ENCODE data around the gene SEMA4D. TPM values are rescaled to one million over a fixed set of nuclear protein-coding genes. Genes with fewer than 3 reads are reported as not detected.

Gene SEMA4D
- total and polyA plus RNA-seq, 8 donors: 20.0 to 71.9 (median 25.6) TPM

- Histone ChIP-seq H3K4me3 (no peak overlapping the region), H3K27me3 (no peaks in the 10 kb centered on the region), H3K9me3 (no peaks in the 10 kb centered on the region), H3K36me3 (no peaks in the 10 kb centered on the region), H3K4me1 (peaks cover 0 to 94% of the 10 kb centered on the region in 2 donors), H3K27ac (peak overlapping the region in 1 of 2 donors; percentile 87)
- DNase-seq (no peak), ATAC-seq (no peak)
- intact Hi-C loops (cut with DNase I): no loop called here
- no peak for TF ChIP-seq CTCF (IDR thresholded peaks at IDR 0.05)
Measured at GRCh38 chr9:89525446-89526374, 27.8 kb upstream of the SEMA4D start.

- intact Hi-C loops (cut with DNase I): no loop called here
- TF ChIP-seq CTCF (IDR thresholded peaks at IDR 0.05): no peak
- no peak overlapping the region for H3K4me3 ChIP-seq
- no peaks in the 10 kb centered on the region for H3K27me3 ChIP-seq
- H3K36me3 ChIP-seq: no peaks in the 10 kb centered on the region
- DNase-seq (no peak), ATAC-seq (no peak)
- H3K27ac ChIP-seq: peak overlapping the region in 1 of 2 donors; percentile 87
- peaks cover 0 to 87% of the 10 kb centered on the region in 2 donors for H3K4me1 ChIP-seq
- H3K9me3 ChIP-seq: no peaks in the 10 kb centered on the region
Measured at GRCh38 chr9:89524963-89525362, 27.1 kb upstream of the SEMA4D start.

GRCh38 chr9:89523948-89524347 is 26.0 kb upstream of the SEMA4D start:
- Histone ChIP-seq H3K36me3 (no peaks in the 10 kb centered on the region), H3K4me1 (peaks cover 0 to 86% of the 10 kb centered on the region in 2 donors), H3K9me3 (no peaks in the 10 kb centered on the region), H3K4me3 (no peak overlapping the region), H3K27ac (peak overlapping the region in 1 of 2 donors; percentile 87), H3K27me3 (no peaks in the 10 kb centered on the region)
- no peak for ATAC-seq
- TF ChIP-seq CTCF (IDR thresholded peaks at IDR 0.05): no peak
- intact Hi-C loops (cut with DNase I): no loop called here
- DNase-seq: no peak

- Histone ChIP-seq H3K36me3 (no peaks in the 10 kb centered on the region), H3K27me3 (no peaks in the 10 kb centered on the region), H3K4me1 (peaks cover 0 to 83% of the 10 kb centered on the region in 2 donors), H3K27ac (peak overlapping the region in 1 of 2 donors; percentile 87), H3K4me3 (no peak overlapping the region), H3K9me3 (no peaks in the 10 kb centered on the region)
- DNase-seq (no peak), ATAC-seq (no peak)
- no peak for TF ChIP-seq CTCF (IDR thresholded peaks at IDR 0.05)
- intact Hi-C loops (cut with DNase I): no loop called here
Measured at GRCh38 chr9:89522959-89523285, 25.0 kb upstream of the SEMA4D start.

- H3K4me3 ChIP-seq: no peak overlapping the region
- no peaks in the 10 kb centered on the region for H3K27me3 ChIP-seq
- intact Hi-C loops (cut with DNase I): no loop called here
- peak; percentile 63 for ATAC-seq
- H3K27ac ChIP-seq: peak overlapping the region in 1 of 2 donors; percentile 87
- DNase-seq: peak in 1 of 4 donors; percentile 74
- H3K4me1 ChIP-seq: peaks cover 0 to 78% of the 10 kb centered on the region in 2 donors
- TF ChIP-seq CTCF (IDR thresholded peaks at IDR 0.05): no peak
- H3K36me3 ChIP-seq: no peaks in the 10 kb centered on the region
- no peaks in the 10 kb centered on the region for H3K9me3 ChIP-seq
Measured at GRCh38 chr9:89522261-89522958, 24.5 kb upstream of the SEMA4D start.
